HCT116 (cell line): Measurements from ENCODE around the gene ZNF536. TPM values are rescaled to one million over a fixed set of nuclear protein-coding genes. Genes with fewer than 3 reads are reported as not detected.

Experiments used
- ATAC-seq: fragments of 200-7000 bp; cut with Tn5 transposase; 2 replicates; pipeline ENCODE4 v1.9.1; 2020; ENCODE audit warnings: mild to moderate bottlenecking, moderate library complexity
- BruUV-seq: library from RNA; stranded (reverse); fragments of 400-500 nt; replicated peaks from 2 replicates; lab custom pipeline; 2021; lab: Mats Ljungman, UMichigan
- CTCF ChIA-PET: fragments of 300-600 bp; sonication (Branson Sonifier 250); formaldehyde crosslinking; loops from one replicate; lab custom pipeline; 2021; ENCODE audit warnings: antibody characterized with exemption; lab: Charles Lee
- POLR2A ChIA-PET: fragments of 300-600, 350-600 bp; sonication (Branson Sonifier 250); formaldehyde crosslinking; loops from one replicate; lab custom pipeline; 2021; ENCODE audit warnings: antibody characterized with exemption; lab: Charles Lee
- RAD21 ChIA-PET, 2 experiments: fragments of 300-600 bp; sonication (Branson Sonifier 250); formaldehyde crosslinking; loops; one replicate each; lab custom pipeline; 2023; ENCODE audit warnings: low total read pairs in 2 of 2; ENCODE audit not compliant: uncharacterized antibody in 2 of 2, unreplicated experiment in 2 of 2, low non-redundant PET in 1 of 2; lab: Charles Lee
- DNase-seq: peaks from one replicate; pipeline ENCODE4 v3.0.0-alpha.2; 2010; ENCODE audit warnings: low read depth, low spot score
- H2AFZ ChIP-seq: fragments of 200-600 bp; shearing (Covaris generic), sonication (generic); 2 replicates; pipeline ENCODE4 v1.6.1; 2017; ENCODE audit warnings: low read depth, mixed run types, mixed read lengths, antibody characterized with exemption, low read length; ENCODE audit not compliant: poor library complexity, severe bottlenecking
- H3K27ac ChIP-seq: 2 replicates; pipeline ENCODE4 v1.5.1; 2012; ENCODE audit warnings: low read depth, low read length
- H3K27me3 ChIP-seq: fragments of 200-600 bp; sonication (generic); 2 replicates; pipeline ENCODE4 v1.6.1; 2016; ENCODE audit warnings: mixed run types, low read length, mixed read lengths; ENCODE audit not compliant: insufficient read depth
- H3K36me3 ChIP-seq, 2 experiments: fragments of 200-500 bp in 1 of 2; fragments of 200-600 bp in 1 of 2; sonication (Bioruptor generic) in 1 of 2; sonication (generic) in 1 of 2; 2 replicates each; pipeline versions ENCODE4 v1.5.1 to v1.6.1; 2014 to 2016; ENCODE audit warnings: low read length in 2 of 2, inconsistent platforms in 1 of 2, mixed read lengths in 1 of 2, mixed run types in 1 of 2; ENCODE audit not compliant: insufficient read depth in 2 of 2, control insufficient read depth in 1 of 2
- H3K4me1 ChIP-seq, 2 experiments: fragments of 200-600 bp in 1 of 2; sonication (generic) in 1 of 2; 2 replicates each; pipeline versions ENCODE4 v1.5.1 to v1.6.1; 2012 to 2017; ENCODE audit warnings: low read length in 2 of 2, inconsistent platforms in 1 of 2, mild to moderate bottlenecking in 1 of 2, mixed read lengths in 1 of 2, mixed run types in 1 of 2, moderate library complexity in 1 of 2; ENCODE audit not compliant: insufficient read depth in 2 of 2, control insufficient read depth in 1 of 2
- H3K4me2 ChIP-seq: fragments of 200-600 bp; sonication (generic); 2 replicates; pipeline ENCODE4 v1.6.1; 2017; ENCODE audit warnings: mixed run types, low read length, mixed read lengths
- H3K4me3 ChIP-seq, 2 experiments: fragments of 200-600 bp in 1 of 2; sonication (generic) in 1 of 2; replicated peaks in 1 of 2; 2 replicates each; pipeline ENCODE4 v1.5.1; 2011 to 2016; ENCODE audit warnings: low read length in 2 of 2, control low read depth in 1 of 2, low read depth in 1 of 2, mild to moderate bottlenecking in 1 of 2, mixed read lengths in 1 of 2, mixed run types in 1 of 2
- H3K79me2 ChIP-seq: fragments of 200-600 bp; sonication (generic); 2 replicates; pipeline ENCODE4 v1.6.1; 2017; ENCODE audit warnings: mild to moderate bottlenecking, mixed run types, low read length, moderate library complexity, mixed read lengths; ENCODE audit not compliant: insufficient read depth
- H3K9ac ChIP-seq: fragments of 200-600 bp; sonication (generic); 2 replicates; pipeline ENCODE4 v1.6.1; 2016; ENCODE audit warnings: low read length, mixed read lengths
- H3K9me2 ChIP-seq: fragments of 200-600 bp; sonication (generic), shearing (Covaris generic); 2 replicates; pipeline ENCODE4 v1.6.1; 2017; ENCODE audit warnings: mixed run types, mild to moderate bottlenecking, moderate library complexity; ENCODE audit not compliant: insufficient read depth
- H3K9me3 ChIP-seq, 2 experiments: fragments of 200-500 bp in 1 of 2; fragments of 200-600 bp in 1 of 2; sonication (Bioruptor generic) in 1 of 2; sonication (generic) in 1 of 2; 2 replicates each; pipeline ENCODE4 v1.6.1; 2014 to 2017; ENCODE audit warnings: low read length in 2 of 2, mixed read lengths in 2 of 2, inconsistent platforms in 1 of 2, low read depth in 1 of 2, mild to moderate bottlenecking in 1 of 2, mixed run types in 1 of 2, moderate library complexity in 1 of 2; ENCODE audit not compliant: control insufficient read depth in 1 of 2, insufficient read depth in 1 of 2
- H4K20me1 ChIP-seq: fragments of 200-600 bp; sonication (generic), shearing (Covaris generic); 2 replicates; pipeline ENCODE4 v1.6.1; 2017; ENCODE audit warnings: mixed run types, mild to moderate bottlenecking, moderate library complexity; ENCODE audit not compliant: insufficient read depth
- CBX3 ChIP-seq: IDR thresholded peaks from 2 replicates; pipeline ENCODE4 v1.6.1; 2012; ENCODE audit warnings: low read depth
- EGR1 ChIP-seq: IDR thresholded peaks from 2 replicates; pipeline ENCODE4 v1.6.1; 2012; ENCODE audit warnings: low read depth
- EZH2 ChIP-seq: fragments of 200-600 bp; sonication (generic); IDR thresholded peaks from 2 replicates; pipeline ENCODE4 v1.6.1; 2017; ENCODE audit warnings: antibody characterized with exemption, mixed run types
- EZH2phosphoT487 ChIP-seq: fragments of 200-600 bp; IDR thresholded peaks from 2 replicates; pipeline ENCODE4 v1.6.1; 2018; ENCODE audit warnings: antibody characterized with exemption, borderline replicate concordance
- FOSL1 ChIP-seq: IDR thresholded peaks from 2 replicates; pipeline ENCODE4 v1.6.1; 2012; ENCODE audit warnings: low read depth
- POLR2AphosphoS5 ChIP-seq: IDR thresholded peaks from 2 replicates; pipeline ENCODE4 v1.6.1; 2011; ENCODE audit warnings: mild to moderate bottlenecking, low read depth, low read length, moderate library complexity
- RAD21 ChIP-seq: IDR thresholded peaks from 2 replicates; pipeline ENCODE4 v1.6.1; 2012; ENCODE audit warnings: low read depth, mild to moderate bottlenecking
- SP1 ChIP-seq: IDR thresholded peaks from 2 replicates; pipeline ENCODE4 v1.6.1; 2012; ENCODE audit warnings: low read depth
- YY1 ChIP-seq: IDR thresholded peaks from 2 replicates; pipeline ENCODE4 v1.6.1; 2011; ENCODE audit warnings: low read length, low read depth, moderate library complexity, mild to moderate bottlenecking; ENCODE audit not compliant: insufficient replicate concordance; ENCODE audit errors: extremely low read depth
- intact Hi-C: fragments of 100-400 bp; cut with micrococcal nuclease; formaldehyde crosslinking; loops from 2 replicates; pipeline ENCODE4 v1.10.0; 2022
- total RNA-seq: library from RNA; stranded (reverse); gene quantifications from one replicate; pipeline ENCODE4 v1.2.1, GENCODE V29; 2021; ENCODE audit not compliant: unreplicated experiment
- TF ChIP-seq, protein P1 (sequence below), 3 experiments: fragments of 200-600 bp in 1 of 3; sonication (generic) in 1 of 3; IDR thresholded peaks in 2 of 3; conservative IDR thresholded peaks in 1 of 3; 2 replicates each; pipeline ENCODE4 v1.5.1; 2012 to 2017; ENCODE audit warnings: low read depth in 2 of 3, low read length in 2 of 3, antibody characterized with exemption in 1 of 3, borderline replicate concordance in 1 of 3, control low read depth in 1 of 3, mild to moderate bottlenecking in 1 of 3, mixed read lengths in 1 of 3, mixed run types in 1 of 3, moderate library complexity in 1 of 3; ENCODE audit not compliant: insufficient read depth in 1 of 3
- TF ChIP-seq, protein P2 (sequence below): IDR thresholded peaks from 2 replicates; pipeline ENCODE4 v1.6.1; 2012
- TF ChIP-seq, protein P3 (sequence below): IDR thresholded peaks from 2 replicates; pipeline ENCODE4 v1.6.1; 2011; ENCODE audit warnings: mild to moderate bottlenecking, low read length, moderate library complexity; ENCODE audit not compliant: insufficient replicate concordance; ENCODE audit errors: extremely low read depth

ZNF536 gene
- total RNA-seq, 1 experiment from 2014 or later: not detected

DNA sequence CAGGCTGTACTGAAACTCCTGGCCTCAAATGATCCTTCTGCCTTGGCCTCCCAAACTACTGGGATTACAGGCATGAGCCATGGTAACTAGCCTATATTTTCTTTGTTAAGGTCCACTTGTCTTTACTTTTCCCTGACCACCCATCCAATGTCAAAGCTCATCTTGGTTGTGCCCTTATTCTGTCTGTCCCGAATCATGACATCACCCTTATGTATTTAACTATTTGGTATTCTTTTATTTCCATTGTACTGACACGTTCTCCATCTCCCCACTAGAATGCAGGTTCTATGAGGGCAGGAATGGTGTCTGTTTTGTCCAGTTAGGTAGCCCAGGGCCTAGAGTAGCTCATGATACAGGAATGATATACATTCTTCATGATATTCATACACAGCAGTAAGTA is 104.8 kb downstream of the ZNF536 start:
- CTCF ChIA-PET: no interaction called here
- no peak overlapping the region for H3K9ac ChIP-seq
- no peaks in the 10 kb centered on the region for H3K4me1 ChIP-seq

More for the DNA sequence above, 104.8 kb downstream of the ZNF536 start:
- ChIA-PET POLR2A (no interaction called here), RAD21 (no interaction called here)
- Histone ChIP-seq H2AFZ (no peak overlapping the region), H3K79me2 (no peaks in the 10 kb centered on the region), H3K4me2 (no peak overlapping the region), H3K36me3 (no peaks in the 10 kb centered on the region), H3K27ac (no peak overlapping the region), H4K20me1 (no peaks in the 10 kb centered on the region), H3K9me3 (no peaks in the 10 kb centered on the region), H3K27me3 (peaks cover 16% of the 10 kb centered on the region), H3K4me3 (no peak overlapping the region)
- intact Hi-C loops: no loop called here
- no TSS peak for BruUV-seq
- no peak for DNase-seq
- no peak for ATAC-seq
- TF ChIP-seq, protein P1, sequence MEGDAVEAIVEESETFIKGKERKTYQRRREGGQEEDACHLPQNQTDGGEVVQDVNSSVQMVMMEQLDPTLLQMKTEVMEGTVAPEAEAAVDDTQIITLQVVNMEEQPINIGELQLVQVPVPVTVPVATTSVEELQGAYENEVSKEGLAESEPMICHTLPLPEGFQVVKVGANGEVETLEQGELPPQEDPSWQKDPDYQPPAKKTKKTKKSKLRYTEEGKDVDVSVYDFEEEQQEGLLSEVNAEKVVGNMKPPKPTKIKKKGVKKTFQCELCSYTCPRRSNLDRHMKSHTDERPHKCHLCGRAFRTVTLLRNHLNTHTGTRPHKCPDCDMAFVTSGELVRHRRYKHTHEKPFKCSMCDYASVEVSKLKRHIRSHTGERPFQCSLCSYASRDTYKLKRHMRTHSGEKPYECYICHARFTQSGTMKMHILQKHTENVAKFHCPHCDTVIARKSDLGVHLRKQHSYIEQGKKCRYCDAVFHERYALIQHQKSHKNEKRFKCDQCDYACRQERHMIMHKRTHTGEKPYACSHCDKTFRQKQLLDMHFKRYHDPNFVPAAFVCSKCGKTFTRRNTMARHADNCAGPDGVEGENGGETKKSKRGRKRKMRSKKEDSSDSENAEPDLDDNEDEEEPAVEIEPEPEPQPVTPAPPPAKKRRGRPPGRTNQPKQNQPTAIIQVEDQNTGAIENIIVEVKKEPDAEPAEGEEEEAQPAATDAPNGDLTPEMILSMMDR (IDR thresholded peaks at IDR 0.05 in 2 of 3, conservative IDR thresholded peaks at IDR 0.05 in 1 of 3; ENCODE audit: borderline replicate concordance in 1 of 3, insufficient read depth in 1 of 3, low read depth in 2 of 3, low read length in 2 of 3): no peak
- no peak for TF ChIP-seq EZH2phosphoT487
- TF ChIP-seq POLR2AphosphoS5: no peak
- no peak for TF ChIP-seq RAD21
- TF ChIP-seq, protein P2, sequence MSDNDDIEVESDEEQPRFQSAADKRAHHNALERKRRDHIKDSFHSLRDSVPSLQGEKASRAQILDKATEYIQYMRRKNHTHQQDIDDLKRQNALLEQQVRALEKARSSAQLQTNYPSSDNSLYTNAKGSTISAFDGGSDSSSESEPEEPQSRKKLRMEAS: no peak
- TF ChIP-seq FOSL1: no peak
- no peak for TF ChIP-seq YY1
- TF ChIP-seq CBX3: no peak
- TF ChIP-seq SP1: no peak
- TF ChIP-seq, protein P3, sequence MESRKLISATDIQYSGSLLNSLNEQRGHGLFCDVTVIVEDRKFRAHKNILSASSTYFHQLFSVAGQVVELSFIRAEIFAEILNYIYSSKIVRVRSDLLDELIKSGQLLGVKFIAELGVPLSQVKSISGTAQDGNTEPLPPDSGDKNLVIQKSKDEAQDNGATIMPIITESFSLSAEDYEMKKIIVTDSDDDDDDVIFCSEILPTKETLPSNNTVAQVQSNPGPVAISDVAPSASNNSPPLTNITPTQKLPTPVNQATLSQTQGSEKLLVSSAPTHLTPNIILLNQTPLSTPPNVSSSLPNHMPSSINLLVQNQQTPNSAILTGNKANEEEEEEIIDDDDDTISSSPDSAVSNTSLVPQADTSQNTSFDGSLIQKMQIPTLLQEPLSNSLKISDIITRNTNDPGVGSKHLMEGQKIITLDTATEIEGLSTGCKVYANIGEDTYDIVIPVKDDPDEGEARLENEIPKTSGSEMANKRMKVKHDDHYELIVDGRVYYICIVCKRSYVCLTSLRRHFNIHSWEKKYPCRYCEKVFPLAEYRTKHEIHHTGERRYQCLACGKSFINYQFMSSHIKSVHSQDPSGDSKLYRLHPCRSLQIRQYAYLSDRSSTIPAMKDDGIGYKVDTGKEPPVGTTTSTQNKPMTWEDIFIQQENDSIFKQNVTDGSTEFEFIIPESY: no peak
- TF ChIP-seq EGR1: no peak
- no peak for TF ChIP-seq EZH2
- TF ChIP-seq, all 23 proteins: peak for 0
- no peaks in the 10 kb centered on the region for H3K9me2 ChIP-seq
